Astrocyte (in vitro differentiated cells and primary cell): ENCODE measurements around the gene NUAK1. TPM values are rescaled to one million over a fixed set of nuclear protein-coding genes. Genes with fewer than 3 reads are reported as not detected.

Experiments used
- DNase-seq: peaks from one replicate; pipeline ENCODE4 v3.0.0-alpha.2; 2010; ENCODE audit warnings: low read depth
- FAIRE-seq: peaks from 2 replicates; lab custom pipeline; 2011; peaks lifted over from hg19 to GRCh38; lab: Jason Lieb, UNC
- H2AFZ ChIP-seq: 2 replicates; pipeline ENCODE4 v1.6.0; 2012; ENCODE audit warnings: low read depth, low read length, inconsistent platforms
- H3K27ac ChIP-seq: 2 replicates; pipeline ENCODE4 v1.5.1; 2011; ENCODE audit warnings: low read depth, low read length, inconsistent platforms
- H3K27me3 ChIP-seq: 2 replicates; pipeline ENCODE4 v1.6.0; 2011; ENCODE audit warnings: low read length, inconsistent platforms; ENCODE audit not compliant: insufficient read depth
- H3K36me3 ChIP-seq: 2 replicates; pipeline ENCODE4 v1.5.1; 2011; ENCODE audit warnings: low read length, inconsistent platforms; ENCODE audit not compliant: insufficient read depth
- H3K4me1 ChIP-seq: 2 replicates; pipeline ENCODE4 v1.5.1; 2011; ENCODE audit warnings: low read length, inconsistent platforms; ENCODE audit not compliant: insufficient read depth
- H3K4me2 ChIP-seq: 2 replicates; pipeline ENCODE4 v1.6.0; 2012; ENCODE audit warnings: low read length, inconsistent platforms
- H3K4me3 ChIP-seq: 2 replicates; pipeline ENCODE4 v1.5.1; 2011; ENCODE audit warnings: low read depth, mild to moderate bottlenecking, low read length, inconsistent platforms; ENCODE audit not compliant: insufficient read depth
- H3K79me2 ChIP-seq: 2 replicates; pipeline ENCODE4 v1.6.0; 2012; ENCODE audit warnings: mild to moderate bottlenecking, low read length, inconsistent platforms; ENCODE audit not compliant: insufficient read depth
- H3K9ac ChIP-seq: 2 replicates; pipeline ENCODE4 v1.6.0; 2012; ENCODE audit warnings: mild to moderate bottlenecking, low read length, inconsistent platforms
- H3K9me3 ChIP-seq: 2 replicates; pipeline ENCODE4 v1.5.1; 2012; ENCODE audit warnings: low read depth, mild to moderate bottlenecking, low read length, inconsistent platforms; ENCODE audit not compliant: insufficient read depth
- H4K20me1 ChIP-seq: 2 replicates; pipeline ENCODE4 v1.6.0; 2012; ENCODE audit warnings: low read length, inconsistent platforms; ENCODE audit not compliant: insufficient read depth
- H3K27ac Mint-ChIP-seq: one replicate; pipeline ENCODE4 v1.8.0; 2021; ENCODE audit warnings: mild to moderate bottlenecking, mixed read lengths; ENCODE audit not compliant: unreplicated experiment
- H3K27me3 Mint-ChIP-seq: one replicate; pipeline ENCODE4 v1.8.0; 2021; ENCODE audit warnings: low read depth, mixed read lengths; ENCODE audit not compliant: unreplicated experiment
- H3K36me3 Mint-ChIP-seq: one replicate; pipeline ENCODE4 v1.8.0; 2021; ENCODE audit warnings: low read depth, mixed read lengths; ENCODE audit not compliant: unreplicated experiment
- H3K4me1 Mint-ChIP-seq: one replicate; pipeline ENCODE4 v1.8.0; 2021; ENCODE audit warnings: low read depth, mixed read lengths; ENCODE audit not compliant: unreplicated experiment
- H3K4me3 Mint-ChIP-seq: one replicate; pipeline ENCODE4 v1.8.0; 2021; ENCODE audit warnings: mild to moderate bottlenecking, moderate library complexity, mixed read lengths; ENCODE audit not compliant: unreplicated experiment
- H3K9me3 Mint-ChIP-seq: one replicate; pipeline ENCODE4 v1.8.0; 2021; ENCODE audit warnings: mild to moderate bottlenecking, mixed read lengths; ENCODE audit not compliant: unreplicated experiment
- EZH2 ChIP-seq: IDR thresholded peaks from 2 replicates; pipeline ENCODE4 v1.6.1; 2012; ENCODE audit warnings: mild to moderate bottlenecking, low read length, inconsistent platforms; ENCODE audit not compliant: insufficient read depth
- total RNA-seq: library from RNA; stranded (reverse); gene quantifications from 2 replicates; pipeline ENCODE4 v1.2.1, GENCODE V29; 2021
- TF ChIP-seq, protein P1 (sequence below): IDR thresholded peaks from 2 replicates; pipeline ENCODE4 v1.5.1; 2011; ENCODE audit warnings: low read depth, mild to moderate bottlenecking, inconsistent platforms, low read length, moderate library complexity; ENCODE audit not compliant: insufficient read depth

NUAK1 gene
- total RNA-seq, 1 donor from 2014 or later: 94.0 TPM

DNA sequence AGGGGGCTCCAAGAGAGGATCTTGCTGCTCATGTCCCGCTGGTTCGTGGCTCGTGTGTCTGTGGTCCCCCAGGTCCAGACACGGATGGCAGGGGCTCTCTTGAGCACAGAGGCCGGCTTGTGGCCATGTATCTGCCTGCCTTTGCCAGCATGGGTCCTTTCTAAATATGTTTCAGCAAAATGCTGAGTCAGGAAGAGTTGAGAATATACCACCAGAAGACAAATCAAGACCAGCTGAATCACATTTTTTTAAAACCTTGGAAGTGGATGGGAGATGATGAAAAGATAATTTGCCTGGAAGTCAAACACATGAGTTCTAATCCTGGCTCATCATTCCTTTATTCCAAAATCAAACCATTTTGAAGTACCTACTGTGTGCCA lies 58.0 kb downstream of the NUAK1 start:
- no peak for DNase-seq
- Mint-ChIP-seq H3K27me3 (no peaks in the 10 kb centered on the region), H3K4me3 (no peak overlapping the region), H3K36me3 (peaks cover 50% of the 10 kb centered on the region), H3K27ac (peak overlapping the region; percentile 99), H3K4me1 (peaks cover 76% of the 10 kb centered on the region), H3K9me3 (peaks cover 2% of the 10 kb centered on the region)
- H3K9me3 ChIP-seq: no peaks in the 10 kb centered on the region
- H3K4me1 ChIP-seq: peaks cover 74% of the 10 kb centered on the region
- peaks cover 37% of the 10 kb centered on the region for H3K79me2 ChIP-seq
- H2AFZ ChIP-seq: no peak overlapping the region
- H3K4me2 ChIP-seq: peak overlapping the region; percentile 47
- peaks cover 19% of the 10 kb centered on the region for H3K36me3 ChIP-seq
- no peaks in the 10 kb centered on the region for H3K27me3 ChIP-seq
- peak overlapping the region; percentile 87 for H3K9ac ChIP-seq
- no peak overlapping the region for H3K4me3 ChIP-seq
- no peak for TF ChIP-seq EZH2
- TF ChIP-seq, protein P1, sequence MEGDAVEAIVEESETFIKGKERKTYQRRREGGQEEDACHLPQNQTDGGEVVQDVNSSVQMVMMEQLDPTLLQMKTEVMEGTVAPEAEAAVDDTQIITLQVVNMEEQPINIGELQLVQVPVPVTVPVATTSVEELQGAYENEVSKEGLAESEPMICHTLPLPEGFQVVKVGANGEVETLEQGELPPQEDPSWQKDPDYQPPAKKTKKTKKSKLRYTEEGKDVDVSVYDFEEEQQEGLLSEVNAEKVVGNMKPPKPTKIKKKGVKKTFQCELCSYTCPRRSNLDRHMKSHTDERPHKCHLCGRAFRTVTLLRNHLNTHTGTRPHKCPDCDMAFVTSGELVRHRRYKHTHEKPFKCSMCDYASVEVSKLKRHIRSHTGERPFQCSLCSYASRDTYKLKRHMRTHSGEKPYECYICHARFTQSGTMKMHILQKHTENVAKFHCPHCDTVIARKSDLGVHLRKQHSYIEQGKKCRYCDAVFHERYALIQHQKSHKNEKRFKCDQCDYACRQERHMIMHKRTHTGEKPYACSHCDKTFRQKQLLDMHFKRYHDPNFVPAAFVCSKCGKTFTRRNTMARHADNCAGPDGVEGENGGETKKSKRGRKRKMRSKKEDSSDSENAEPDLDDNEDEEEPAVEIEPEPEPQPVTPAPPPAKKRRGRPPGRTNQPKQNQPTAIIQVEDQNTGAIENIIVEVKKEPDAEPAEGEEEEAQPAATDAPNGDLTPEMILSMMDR: no peak
- H3K27ac ChIP-seq: peak overlapping the region; percentile 97
- FAIRE-seq: no peak
- H4K20me1 ChIP-seq: no peaks in the 10 kb centered on the region

DNA sequence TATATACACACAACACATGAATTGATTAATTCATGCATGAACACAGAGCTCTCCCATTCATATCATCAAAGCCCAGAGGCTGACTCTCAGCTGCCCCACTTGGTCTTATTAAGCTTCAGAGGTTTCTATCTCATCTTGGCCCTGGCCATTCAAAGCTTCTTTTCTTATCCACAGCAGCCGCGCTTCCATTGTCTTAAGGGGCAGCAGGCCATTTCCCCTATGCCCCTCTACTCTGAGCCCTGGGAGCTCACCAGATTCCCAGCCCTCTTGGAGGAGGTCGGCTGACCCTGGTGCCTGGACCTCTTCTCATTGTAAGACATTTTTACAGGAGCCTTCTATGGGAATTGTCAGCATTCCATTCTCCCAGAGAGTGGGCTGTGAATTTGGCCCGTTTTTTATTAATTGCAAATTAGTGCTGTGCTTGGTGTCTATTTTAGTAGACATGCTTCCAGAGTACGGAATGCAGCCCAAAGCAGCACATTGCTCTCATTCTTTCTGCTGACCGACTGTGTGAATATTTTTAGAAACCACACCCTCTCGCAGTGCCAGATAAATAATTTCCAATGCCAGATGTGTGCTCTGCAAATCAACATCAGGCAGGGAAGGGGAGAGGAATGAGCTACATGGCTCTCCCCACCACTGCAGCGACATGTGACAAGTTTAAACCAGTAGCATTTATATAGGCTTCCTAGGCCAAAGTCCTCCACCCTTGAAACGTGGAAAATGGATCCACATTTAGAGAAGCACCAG lies 58.5 kb downstream of the NUAK1 start:
- peaks cover 79% of the 10 kb centered on the region for H3K4me1 Mint-ChIP-seq

GRCh38 chr12:106079148-106079738 lies 59.5 kb downstream of the NUAK1 start:
- Mint-ChIP-seq H3K4me3 (no peak overlapping the region), H3K27me3 (no peaks in the 10 kb centered on the region), H3K9me3 (peaks cover 2% of the 10 kb centered on the region), H3K36me3 (peaks cover 46% of the 10 kb centered on the region), H3K4me1 (peaks cover 81% of the 10 kb centered on the region), H3K27ac (peak overlapping the region; percentile 99)
- H3K36me3 ChIP-seq: peaks cover 19% of the 10 kb centered on the region
- peaks cover 73% of the 10 kb centered on the region for H3K4me1 ChIP-seq
- peak overlapping the region; percentile 36 for H3K4me2 ChIP-seq
- H2AFZ ChIP-seq: no peak overlapping the region
- H3K27me3 ChIP-seq: no peaks in the 10 kb centered on the region
- no peak for DNase-seq
- TF ChIP-seq, protein P1: no peak
- TF ChIP-seq EZH2: no peak
- no peak overlapping the region for H3K4me3 ChIP-seq
- H3K27ac ChIP-seq: peak overlapping the region; percentile 72
- H3K9ac ChIP-seq: peak overlapping the region; percentile 59
- no peaks in the 10 kb centered on the region for H3K9me3 ChIP-seq
- no peak for FAIRE-seq
- H3K79me2 ChIP-seq: peaks cover 32% of the 10 kb centered on the region
- H4K20me1 ChIP-seq: no peaks in the 10 kb centered on the region

More for the DNA sequence above, 58.5 kb downstream of the NUAK1 start:
- Histone ChIP-seq H2AFZ (no peak overlapping the region), H3K27ac (peak overlapping the region; percentile 97), H4K20me1 (no peaks in the 10 kb centered on the region), H3K79me2 (peaks cover 32% of the 10 kb centered on the region), H3K27me3 (no peaks in the 10 kb centered on the region), H3K36me3 (peaks cover 19% of the 10 kb centered on the region), H3K9me3 (no peaks in the 10 kb centered on the region), H3K4me1 (peaks cover 73% of the 10 kb centered on the region), H3K9ac (peak overlapping the region; percentile 87), H3K4me3 (no peak overlapping the region), H3K4me2 (peak overlapping the region; percentile 47)
- FAIRE-seq: peak; percentile 75
- no peak for TF ChIP-seq EZH2
- Mint-ChIP-seq H3K9me3 (peaks cover 2% of the 10 kb centered on the region), H3K27me3 (no peaks in the 10 kb centered on the region), H3K4me3 (no peak overlapping the region), H3K27ac (peak overlapping the region; percentile 99), H3K36me3 (peaks cover 50% of the 10 kb centered on the region)
- peak; percentile 94 for DNase-seq
